Ishikawa (cell line): ENCODE results near the gene PPIB.

Experiments used
- CEBPB ChIP-seq: IDR thresholded peaks from 2 replicates; pipeline ENCODE4 v1.6.1; 2012
- CREB1 ChIP-seq: IDR thresholded peaks from 2 replicates; pipeline ENCODE4 v1.6.1; 2012; ENCODE audit warnings: low read depth
- EGR1 ChIP-seq: IDR thresholded peaks from 2 replicates; pipeline ENCODE4 v1.6.1; 2012
- EP300 ChIP-seq: IDR thresholded peaks from 2 replicates; pipeline ENCODE4 v1.6.1; 2012; ENCODE audit warnings: borderline replicate concordance
- FOXM1 ChIP-seq: IDR thresholded peaks from 2 replicates; pipeline ENCODE4 v1.6.1; 2012; ENCODE audit warnings: low read depth, borderline replicate concordance
- NFIC ChIP-seq: IDR thresholded peaks from 2 replicates; pipeline ENCODE4 v1.6.1; 2012
- RAD21 ChIP-seq: IDR thresholded peaks from 2 replicates; pipeline ENCODE4 v1.6.1; 2012; ENCODE audit warnings: low read depth
- REST ChIP-seq: IDR thresholded peaks from 2 replicates; pipeline ENCODE4 v1.6.1; 2012; ENCODE audit warnings: low read depth, mild to moderate bottlenecking
- TAF1 ChIP-seq: IDR thresholded peaks from 2 replicates; pipeline ENCODE4 v1.6.1; 2012; ENCODE audit warnings: low read depth, mild to moderate bottlenecking
- TCF12 ChIP-seq: IDR thresholded peaks from 2 replicates; pipeline ENCODE4 v1.6.1; 2012; ENCODE audit warnings: low read depth
- TEAD4 ChIP-seq: IDR thresholded peaks from 2 replicates; pipeline ENCODE4 v1.6.1; 2012
- USF1 ChIP-seq: IDR thresholded peaks from 2 replicates; pipeline ENCODE4 v1.6.1; 2012
- YY1 ChIP-seq: IDR thresholded peaks from 2 replicates; pipeline ENCODE4 v1.6.1; 2012; ENCODE audit warnings: low read depth
- ZBTB7A ChIP-seq: IDR thresholded peaks from 2 replicates; pipeline ENCODE4 v1.6.1; 2012; ENCODE audit warnings: low read depth
- TF ChIP-seq, protein P1 (sequence below): IDR thresholded peaks from 2 replicates; pipeline ENCODE4 v1.6.1; 2012

The PPIB gene

GRCh38 chr15:64164436-64164835 is 1.6 kb upstream of the PPIB start:
- TF ChIP-seq CREB1: no peak
- TF ChIP-seq TAF1: no peak
- TF ChIP-seq EP300: no peak
- no peak for TF ChIP-seq TCF12
- no peak for TF ChIP-seq REST
- no peak for TF ChIP-seq NFIC
- TF ChIP-seq EGR1: no peak
- TF ChIP-seq, protein P1, sequence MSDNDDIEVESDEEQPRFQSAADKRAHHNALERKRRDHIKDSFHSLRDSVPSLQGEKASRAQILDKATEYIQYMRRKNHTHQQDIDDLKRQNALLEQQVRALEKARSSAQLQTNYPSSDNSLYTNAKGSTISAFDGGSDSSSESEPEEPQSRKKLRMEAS: no peak
- no peak for TF ChIP-seq ZBTB7A
- TF ChIP-seq YY1: no peak
- no peak for TF ChIP-seq FOXM1

DNA sequence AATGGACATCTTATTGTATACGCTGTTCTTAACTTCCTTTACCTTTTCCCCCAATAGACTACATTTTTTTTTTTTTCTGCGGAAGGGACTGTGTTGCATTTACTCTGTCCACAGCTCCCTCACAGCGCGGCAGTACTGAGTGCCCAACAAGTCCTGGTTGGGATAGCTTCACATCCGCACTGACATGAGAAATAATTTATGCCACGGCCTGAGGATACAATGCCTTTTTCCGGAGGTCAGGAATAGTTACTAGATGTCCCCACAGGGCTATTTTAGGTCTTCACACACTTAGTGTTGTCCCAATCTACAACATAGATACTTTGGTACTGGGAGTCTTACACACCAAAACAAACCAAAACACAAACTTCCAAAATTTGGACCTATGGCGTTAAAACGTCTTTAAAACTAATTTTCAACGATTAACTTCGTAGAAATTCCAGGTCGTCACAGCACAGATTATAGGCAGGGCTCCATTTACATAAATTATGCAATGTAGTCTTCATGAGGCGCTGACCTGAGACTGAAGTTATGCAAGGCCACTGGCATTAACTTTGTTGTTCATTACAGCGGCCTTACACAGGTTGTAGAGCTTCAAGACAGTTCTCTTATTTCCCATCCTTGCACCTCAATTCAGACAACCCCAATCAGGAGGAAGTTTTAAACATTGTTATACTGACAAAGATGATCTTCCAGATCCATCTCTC is 989 bp upstream of the PPIB start:
- TF ChIP-seq TEAD4 (no peak), RAD21 (no peak), FOXM1 (no peak), CEBPB (peak; percentile 40; the same call in 1 of the 2 replicates)

DNA sequence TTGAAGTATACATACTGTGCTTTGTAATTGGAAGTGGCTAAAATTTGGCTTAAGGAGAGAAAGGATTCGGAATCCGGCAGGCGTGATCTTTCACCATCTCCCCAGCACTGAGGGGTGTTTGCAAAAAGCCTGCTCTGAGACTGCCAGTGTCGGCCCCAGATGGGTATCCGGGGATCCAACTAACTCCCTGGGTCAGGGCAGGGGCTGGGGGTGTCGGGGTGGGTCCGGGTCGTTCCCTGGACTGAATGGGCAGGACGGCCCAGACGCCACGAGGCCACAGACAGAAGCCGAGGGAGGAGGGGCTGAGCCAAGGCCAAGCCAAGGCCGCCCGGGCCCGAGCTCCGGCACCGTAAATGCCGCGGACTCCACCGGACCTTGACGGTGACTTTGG is 349 bp downstream of the PPIB start:
- no peak for TF ChIP-seq CREB1
- TF ChIP-seq CEBPB: no peak
- no peak for TF ChIP-seq TCF12
- no peak for TF ChIP-seq TAF1
- TF ChIP-seq EGR1: no peak
- TF ChIP-seq TEAD4: no peak
- no peak for TF ChIP-seq REST
- no peak for TF ChIP-seq NFIC
- TF ChIP-seq EP300: no peak
- TF ChIP-seq ZBTB7A: no peak
- no peak for TF ChIP-seq YY1
- TF ChIP-seq, protein P1: no peak; the same call in 1 of the 2 replicates
- TF ChIP-seq FOXM1: no peak
- TF ChIP-seq RAD21: no peak
- TF ChIP-seq USF1: no peak

- TF ChIP-seq ZBTB7A: no peak
- TF ChIP-seq EGR1: no peak
- no peak for TF ChIP-seq YY1
- no peak for TF ChIP-seq USF1
- TF ChIP-seq TEAD4: no peak
- TF ChIP-seq EP300: no peak
- no peak for TF ChIP-seq TCF12
- no peak for TF ChIP-seq REST
- no peak for TF ChIP-seq CEBPB
- TF ChIP-seq FOXM1: no peak
- no peak for TF ChIP-seq RAD21
These were observed 939 bp downstream of the PPIB start for GRCh38 chr15:64161688-64162477.
